Anterior cingulate cortex (tissue), 58 donors: ENCODE results near the gene VPS36.
"Not testable (repeated sequence)": the region's sequence is repeated elsewhere in the genome, so short reads cannot be mapped to it uniquely, and the experiment has no call there.

ENCODE experiments used
- DNase-seq, 58 donors: peaks; one replicate each; lab custom pipeline; 2025; lab: John Stamatoyannopoulos, UW

The VPS36 gene

GRCh38 chr13:52447354-52447753 is 3.1 kb downstream of the VPS36 start:
- no peak for DNase-seq

DNA sequence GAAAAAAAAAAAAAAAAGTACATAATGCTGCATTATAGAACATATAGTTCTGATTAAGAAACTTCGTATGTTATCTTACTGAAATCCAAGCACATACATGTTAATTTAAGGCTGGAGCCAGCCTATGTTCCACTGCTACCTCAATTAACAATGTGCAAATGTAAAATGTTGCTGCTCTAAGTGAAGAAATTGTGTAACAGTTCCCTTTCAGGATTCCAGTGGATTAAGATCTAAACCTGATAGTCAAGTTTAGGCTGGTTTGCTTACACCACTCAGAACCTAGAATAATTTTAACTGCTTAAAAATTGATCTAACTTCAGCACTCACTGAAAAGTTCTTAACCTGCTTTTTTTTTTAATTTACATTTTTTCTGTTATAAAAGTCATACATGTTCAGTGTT is 4.2 kb downstream of the VPS36 start:
- DNase-seq: no peak

GRCh38 chr13:52432456-52432855 is 18.0 kb downstream of the VPS36 start:
- DNase-seq: no peak

DNA sequence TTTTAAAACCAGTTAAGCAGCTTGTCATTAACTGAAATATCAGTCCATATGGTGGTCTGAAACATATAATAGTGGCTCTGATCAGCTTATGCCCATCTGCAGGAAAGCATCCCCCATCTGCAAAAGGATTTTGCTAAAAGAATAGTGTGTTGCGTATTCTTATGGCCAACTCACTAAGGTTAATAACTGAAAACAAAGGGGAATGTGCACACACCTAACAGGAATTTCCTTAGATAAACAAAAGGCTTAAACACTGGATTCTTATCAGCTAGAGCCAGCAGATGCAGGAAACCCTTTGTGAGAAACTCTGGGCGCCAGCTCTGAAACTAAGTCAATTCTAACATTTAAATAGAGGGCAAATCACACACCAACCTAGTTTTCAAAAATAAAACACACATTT is 22.1 kb downstream of the VPS36 start:
- DNase-seq: no peak

DNA sequence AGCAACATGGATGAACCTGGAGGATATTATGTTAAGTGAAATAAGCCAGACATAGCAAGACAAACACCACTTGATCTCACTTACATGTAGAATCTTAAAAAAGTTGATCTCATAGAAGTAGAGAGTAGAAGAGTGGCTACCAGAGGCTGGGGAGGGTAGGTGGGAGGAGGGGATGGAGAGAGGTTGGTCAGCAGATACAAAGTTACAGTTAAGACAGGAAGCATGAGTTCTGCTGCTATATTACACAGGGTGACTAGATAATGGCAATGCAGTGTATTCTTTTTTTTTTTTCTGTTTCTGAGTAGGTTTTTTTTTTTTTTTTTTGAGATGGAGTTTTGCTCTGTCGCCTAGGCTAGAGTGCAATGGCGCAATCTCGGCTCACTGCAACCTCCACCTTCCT is 29.2 kb downstream of the VPS36 start:
- DNase-seq: no peak

- DNase-seq: no peak
These were observed 31.4 kb downstream of the VPS36 start for GRCh38 chr13:52419080-52419479.

GRCh38 chr13:52414963-52415362 is 35.5 kb downstream of the VPS36 start:
- no peak for DNase-seq

DNA sequence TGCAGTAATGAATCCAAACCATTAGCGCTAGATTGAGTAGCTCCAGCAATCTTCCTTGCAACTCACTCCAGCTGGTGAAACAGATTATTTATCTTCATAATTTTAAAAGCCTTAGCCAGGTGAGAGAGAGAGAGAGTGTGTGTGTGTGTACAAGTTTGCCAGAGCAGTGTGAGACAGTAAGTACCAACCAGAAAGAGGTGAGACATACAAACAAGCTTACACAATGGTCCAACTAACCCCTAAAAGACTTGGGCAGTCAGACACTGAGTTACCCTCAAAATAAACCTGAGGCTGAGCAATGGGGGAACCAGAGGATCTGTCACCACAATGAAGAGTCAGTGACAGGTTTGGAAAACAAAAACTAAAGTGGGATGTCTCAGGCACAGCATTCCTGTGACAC is 36.4 kb downstream of the VPS36 start:
- DNase-seq: no peak

DNA sequence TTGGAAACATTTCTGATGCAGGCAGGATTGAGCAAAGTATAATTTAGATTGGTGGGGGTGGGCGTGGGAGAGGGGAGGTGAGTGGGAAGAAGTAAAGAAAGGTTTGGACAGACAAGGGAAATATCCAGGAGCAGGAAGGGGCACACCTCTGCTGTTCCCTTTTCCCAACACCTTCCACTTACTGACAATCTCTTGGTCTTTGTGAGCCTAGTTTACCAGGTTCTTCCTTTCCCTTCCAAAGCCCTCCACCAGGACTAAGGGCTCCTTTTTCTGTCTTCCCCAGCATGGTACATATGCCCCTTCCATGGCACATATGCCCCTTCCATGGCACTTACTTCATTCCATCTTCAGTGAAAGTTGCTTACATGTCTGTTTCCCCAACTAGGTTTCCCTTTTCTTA is 38.3 kb downstream of the VPS36 start:
- no peak for DNase-seq

DNA sequence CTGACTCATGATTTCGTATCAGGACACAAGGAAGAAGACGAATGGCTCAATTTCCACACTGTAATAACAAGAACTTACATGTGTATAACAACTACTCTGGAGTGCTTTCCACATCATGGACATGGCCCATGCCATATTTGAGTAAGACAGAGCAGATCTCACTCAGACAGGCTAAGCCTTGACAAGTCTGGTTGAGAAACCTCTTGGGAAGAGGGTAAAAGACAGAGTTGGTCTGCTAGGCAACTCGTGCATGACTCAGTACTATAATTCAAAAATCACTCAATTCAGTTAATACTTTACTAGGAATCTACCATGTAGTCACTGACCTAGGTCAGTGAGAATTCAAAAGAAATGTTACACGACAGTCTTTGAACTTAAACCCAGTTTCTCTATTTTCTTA is 38.8 kb downstream of the VPS36 start:
- DNase-seq: no peak

DNA sequence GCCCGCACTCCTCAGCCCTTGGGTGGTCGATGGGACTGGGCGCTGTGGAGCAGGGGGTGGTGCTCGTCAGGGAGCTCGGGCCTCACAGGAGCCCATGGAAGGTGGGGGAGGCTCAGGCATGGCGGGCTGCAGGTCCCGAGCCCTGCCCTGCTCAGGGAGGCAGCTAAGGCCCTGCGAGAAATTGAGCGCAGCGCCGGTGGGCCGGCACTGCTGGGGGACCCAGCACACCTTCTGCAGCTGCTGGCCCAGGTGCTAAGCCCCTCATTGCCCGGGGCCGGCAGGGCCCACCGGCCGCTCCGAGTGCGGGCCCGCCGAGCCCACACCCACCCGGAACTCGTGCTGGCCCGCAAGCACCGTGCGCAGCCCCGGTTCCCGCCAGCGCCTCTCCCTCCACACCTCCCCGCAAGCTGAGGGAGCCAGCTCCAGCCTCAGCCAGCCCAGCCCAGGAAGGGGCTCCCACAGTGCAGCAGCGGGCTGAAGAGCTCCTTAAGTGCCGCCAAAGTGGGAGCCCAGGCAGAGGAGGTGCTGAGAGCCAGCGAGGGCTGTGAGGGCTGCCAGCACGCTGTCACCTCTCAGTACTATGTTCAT is 42.3 kb downstream of the VPS36 start:
- DNase-seq: not testable (repeated sequence)

DNA sequence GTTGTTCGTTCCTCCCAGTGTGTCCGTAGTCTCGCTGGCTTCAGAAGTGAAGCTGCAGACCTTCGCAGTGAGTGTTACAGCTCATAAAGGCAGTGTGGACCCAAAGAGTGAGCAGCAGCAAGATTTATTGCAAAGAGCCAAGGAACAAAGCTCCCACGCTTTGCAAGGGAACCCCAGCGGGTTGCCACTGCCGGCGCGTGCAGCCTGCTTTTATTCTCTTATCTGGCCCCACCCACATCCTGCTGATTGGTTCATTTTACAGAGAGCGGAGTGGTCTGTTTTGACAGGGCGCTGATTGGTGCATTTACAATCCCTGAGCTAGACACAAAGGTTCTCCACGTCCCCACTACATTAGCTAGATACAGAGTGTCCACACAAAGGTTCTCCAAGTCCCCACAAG is 43.0 kb downstream of the VPS36 start:
- not testable (repeated sequence) for DNase-seq

DNA sequence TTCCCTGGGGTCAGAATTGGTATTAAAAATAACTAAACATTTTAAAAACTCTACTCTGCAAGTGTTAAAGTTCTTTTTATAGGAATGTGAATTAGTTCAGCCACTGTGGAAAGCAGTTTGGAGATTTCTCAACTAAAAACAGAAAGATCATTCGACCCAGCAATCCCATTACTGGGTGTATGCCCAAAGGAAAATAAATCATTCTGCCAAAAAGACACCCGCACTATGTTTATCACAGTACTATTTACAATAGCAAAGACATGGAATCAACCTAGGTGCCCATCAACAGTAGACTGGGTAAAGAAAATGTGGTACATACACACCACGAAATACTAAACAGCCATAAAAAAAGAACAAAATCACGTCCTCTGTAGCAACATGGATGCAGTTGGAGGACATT is 43.8 kb downstream of the VPS36 start:
- no peak for DNase-seq

- peak in 25 of 58 donors; percentile 4 to 57 (median 18) for DNase-seq
These were observed 44.5 kb downstream of the VPS36 start, which contains the start of gene THSD1 for GRCh38 chr13:52405767-52406494. Gene THSD1 (minus strand): TSS chr13:52406172. CDS start chr13:52402600, 3,572 bp downstream.

GRCh38 chr13:52405369-52405766 is 45.1 kb downstream of the VPS36 start:
- DNase-seq: no peak

- DNase-seq: no peak
These were observed 50.7 kb downstream of the VPS36 start for GRCh38 chr13:52399708-52400107.

- DNase-seq: peak in 3 of 58 donors; percentile 16 to 20 (median 18)
These were observed 51.4 kb downstream of the VPS36 start for GRCh38 chr13:52399046-52399445.

DNA sequence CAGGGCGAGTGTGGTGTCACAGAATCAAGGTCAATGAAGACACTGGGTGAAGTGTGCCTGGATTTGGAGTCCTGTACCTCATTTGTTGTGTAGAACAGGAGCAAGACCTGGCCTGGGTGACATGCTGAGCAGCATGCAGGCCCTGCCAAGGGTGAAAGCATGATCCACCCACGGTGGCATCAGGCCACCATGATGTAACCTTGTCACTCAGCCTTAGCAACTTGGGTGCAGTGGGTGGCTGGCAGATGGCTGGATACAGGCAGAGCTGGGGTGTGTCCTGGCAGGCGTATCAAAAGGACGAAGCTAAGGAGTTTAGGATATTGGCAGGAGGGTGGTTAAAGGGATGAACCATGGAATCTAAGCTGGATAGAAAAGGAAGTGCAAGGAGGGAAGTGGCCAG is 54.7 kb downstream of the VPS36 start:
- no peak for DNase-seq

- peak in 2 of 58 donors; percentile 6 to 35 for DNase-seq
These were observed 55.8 kb downstream of the VPS36 start for GRCh38 chr13:52394586-52394985.

- DNase-seq: no peak
These were observed 56.7 kb downstream of the VPS36 start for GRCh38 chr13:52393572-52394357.

DNA sequence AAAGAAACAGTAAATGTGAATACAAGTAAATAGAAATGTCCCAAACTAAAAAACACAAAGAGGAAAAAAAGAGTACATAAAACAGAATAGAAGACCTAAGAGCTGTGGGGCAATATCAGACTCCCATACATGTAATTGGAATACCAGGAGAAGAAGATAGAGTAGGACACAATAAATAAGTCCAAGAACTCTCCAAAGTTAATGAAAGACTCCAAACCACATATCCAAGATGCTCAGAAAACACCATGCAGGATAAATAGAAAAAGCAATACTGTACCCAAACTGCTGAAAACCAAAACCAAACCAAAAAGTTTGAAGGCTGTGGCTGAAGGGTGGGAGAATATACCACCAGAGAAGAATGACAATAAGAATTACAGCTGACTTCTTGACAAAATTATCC is 62.7 kb downstream of the VPS36 start:
- DNase-seq: no peak

GRCh38 chr13:52385870-52386269 is 64.6 kb downstream of the VPS36 start:
- DNase-seq: no peak
